Iris pigment epithelial cell (primary cell): Measurements from ENCODE around the gene GPC6.
A peak's percentile ranks its signal among the peaks of the same experiment; 100 is the strongest.

Experiments used
- DNase-seq: peaks from one replicate; pipeline ENCODE4 v3.0.0-alpha.2; 2011; ENCODE audit warnings: low read depth

GPC6 gene

DNA sequence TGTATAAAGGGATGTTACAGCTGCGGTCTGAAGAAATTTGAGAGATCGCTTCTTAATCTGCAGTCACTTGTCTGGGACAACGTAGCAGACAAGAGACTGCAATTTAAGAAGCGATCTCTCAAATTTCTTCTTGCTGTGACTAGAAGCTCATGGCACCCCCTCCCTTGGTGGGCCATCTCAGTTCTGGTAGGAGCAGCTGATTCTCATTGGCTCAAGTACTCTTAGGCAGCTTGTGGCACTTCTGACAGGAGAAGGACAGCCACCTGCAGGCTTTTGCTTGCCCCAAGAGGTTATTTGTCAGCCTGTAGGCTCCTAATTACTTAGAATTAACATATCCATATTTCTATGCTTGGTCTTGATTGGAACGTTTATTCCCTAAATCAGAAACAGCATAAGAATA, 749.9 kb downstream of the GPC6 start:
- DNase-seq: no peak

- peak; percentile 25 for DNase-seq
Observed at GRCh38 chr13:93977986-93978385, 751.4 kb downstream of the GPC6 start.

GRCh38 chr13:93981426-93981977, 754.9 kb downstream of the GPC6 start:
- no peak for DNase-seq

- no peak for DNase-seq
Observed at GRCh38 chr13:93982179-93982918, 755.7 kb downstream of the GPC6 start.

DNA sequence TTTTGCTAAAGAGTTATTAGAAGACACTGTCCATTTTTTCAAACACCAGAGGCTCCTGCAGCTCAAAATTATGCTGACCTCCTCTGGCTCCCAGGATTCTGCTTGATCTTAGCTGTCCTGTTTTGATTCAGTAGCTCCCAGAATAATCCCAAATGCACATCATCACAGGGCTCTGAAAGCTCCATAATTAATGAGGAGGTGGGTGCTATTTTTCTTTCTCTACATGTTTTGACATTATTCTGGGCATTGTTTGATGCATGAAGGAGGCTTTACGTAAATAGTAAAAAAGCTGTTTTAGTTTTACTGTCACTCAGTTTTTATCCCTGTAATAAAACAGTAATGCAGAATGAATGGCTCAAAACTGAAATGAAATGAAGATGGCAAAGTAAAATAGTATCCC, 757.4 kb downstream of the GPC6 start:
- no peak for DNase-seq

DNA sequence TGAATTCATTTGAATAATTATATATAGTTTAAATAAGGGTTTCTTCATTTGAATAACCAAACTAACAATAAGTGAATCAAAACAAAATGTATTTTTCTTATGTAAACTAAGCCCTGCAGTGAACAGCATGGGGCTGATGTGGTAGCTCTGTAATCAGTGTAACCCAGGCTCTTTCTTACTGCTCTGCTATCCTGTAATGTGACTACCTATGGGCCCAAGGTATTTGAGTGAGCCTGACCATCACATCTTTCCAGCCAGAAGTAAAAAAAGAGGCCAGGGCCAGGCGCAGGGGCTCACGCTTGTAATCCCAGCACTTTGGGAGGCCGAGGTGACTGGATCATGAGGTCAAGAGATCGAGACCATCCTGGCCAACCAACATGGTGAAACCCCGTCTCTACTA, 758.3 kb downstream of the GPC6 start:
- no peak for DNase-seq

- DNase-seq: no peak
Observed at GRCh38 chr13:93987458-93987857, 760.9 kb downstream of the GPC6 start.

DNA sequence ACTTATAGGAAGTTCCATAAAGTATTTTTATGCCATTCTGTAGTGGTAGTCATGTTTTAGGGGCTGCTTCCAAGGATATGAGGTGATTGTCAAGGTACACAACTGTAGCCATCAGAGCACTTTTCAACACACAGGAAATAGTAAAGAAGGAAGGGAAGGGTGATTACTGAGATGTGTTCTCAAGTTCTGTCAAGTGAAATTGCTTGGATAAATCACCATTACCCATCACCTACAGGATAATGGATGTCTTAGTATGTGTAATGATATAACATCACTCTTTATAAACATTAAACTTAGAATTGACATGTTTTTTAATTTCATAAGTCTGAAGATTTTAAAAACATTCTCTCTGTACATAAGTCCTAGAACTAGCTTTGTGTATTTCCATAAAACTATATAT, 765.0 kb downstream of the GPC6 start:
- DNase-seq: no peak

DNA sequence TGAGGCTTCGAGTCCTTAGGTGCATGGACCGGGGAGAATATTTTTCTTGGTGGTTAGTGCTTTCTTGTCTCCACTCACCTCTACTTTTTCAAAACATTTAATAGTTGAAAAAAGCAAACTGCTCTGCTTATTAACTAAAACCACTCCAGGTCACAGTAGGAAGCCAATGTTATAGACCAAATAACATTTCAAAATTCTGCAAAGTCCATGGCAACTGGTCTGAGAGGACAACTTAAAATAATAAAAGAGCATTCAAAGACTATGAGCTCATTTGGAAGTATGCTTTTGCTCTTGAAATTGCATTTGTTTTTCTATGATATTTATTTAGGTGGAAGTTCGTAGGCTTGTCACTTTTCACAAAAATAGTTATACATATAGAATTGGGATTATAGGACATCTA, 769.9 kb downstream of the GPC6 start:
- no peak for DNase-seq

DNA sequence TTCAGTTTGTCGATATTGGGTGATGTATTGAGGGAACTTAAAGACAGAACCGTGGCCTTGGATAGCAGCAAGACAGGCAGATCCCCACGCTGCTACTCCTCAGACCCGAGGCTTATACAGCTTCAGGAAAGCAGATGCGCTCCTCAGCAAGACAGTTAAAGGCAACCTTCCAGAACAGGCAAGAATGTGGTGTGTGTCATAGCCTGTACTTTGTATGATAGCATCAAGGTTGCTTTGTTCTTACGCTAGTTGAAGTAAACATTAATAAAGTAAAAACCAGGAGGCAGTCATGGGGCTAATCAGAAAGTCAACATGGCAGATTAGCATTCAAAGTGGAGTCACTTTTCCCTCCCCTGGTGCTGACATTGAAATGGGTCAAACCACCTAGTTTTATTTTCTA, 779.7 kb downstream of the GPC6 start:
- peak; percentile 4 for DNase-seq

- DNase-seq: no peak
Observed at GRCh38 chr13:94007072-94007471, 780.5 kb downstream of the GPC6 start.

- DNase-seq: peak; percentile 72
Observed at GRCh38 chr13:94009701-94010100, 783.1 kb downstream of the GPC6 start.

- DNase-seq: no peak
Observed at GRCh38 chr13:94014461-94014860, 787.9 kb downstream of the GPC6 start.

- DNase-seq: no peak
Observed at GRCh38 chr13:94020426-94020825, 793.8 kb downstream of the GPC6 start.

DNA sequence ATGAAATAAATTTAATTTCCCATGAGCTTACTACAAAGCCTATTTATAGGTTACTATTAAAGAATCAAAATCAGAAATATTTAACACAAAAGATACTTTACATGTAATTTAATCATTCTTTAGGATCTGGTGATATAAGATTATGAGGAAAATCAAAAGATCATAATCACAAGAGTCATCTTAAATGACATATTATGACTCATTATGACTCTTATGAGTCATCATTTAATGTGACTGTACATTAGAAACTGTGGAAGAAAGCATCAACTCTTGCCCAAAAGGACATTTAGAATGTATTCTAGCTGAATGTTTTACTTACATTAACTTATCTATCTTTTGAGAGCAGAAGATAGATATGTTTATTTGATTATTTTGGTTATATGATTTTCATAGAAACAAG, 794.2 kb downstream of the GPC6 start:
- peak; percentile 11 for DNase-seq

DNA sequence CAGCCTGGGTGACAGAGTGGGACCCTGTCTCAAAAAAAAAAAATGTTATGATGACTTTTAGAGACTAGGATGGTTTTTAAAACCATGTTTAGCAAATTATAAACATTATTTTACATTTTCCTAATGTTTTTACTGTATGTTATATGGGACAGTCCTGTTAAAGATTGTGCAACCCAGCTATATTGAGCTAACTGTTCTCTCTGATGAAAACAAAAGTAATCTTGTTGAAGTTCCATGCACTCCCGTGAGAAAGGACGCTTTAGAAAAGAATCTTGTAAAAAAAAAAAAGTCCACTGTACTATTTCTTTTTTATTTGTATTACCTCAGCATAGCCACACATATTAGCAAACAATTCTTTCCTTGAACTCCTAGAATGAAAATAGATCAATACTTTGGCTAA, 801.6 kb downstream of the GPC6 start:
- no peak for DNase-seq

DNA sequence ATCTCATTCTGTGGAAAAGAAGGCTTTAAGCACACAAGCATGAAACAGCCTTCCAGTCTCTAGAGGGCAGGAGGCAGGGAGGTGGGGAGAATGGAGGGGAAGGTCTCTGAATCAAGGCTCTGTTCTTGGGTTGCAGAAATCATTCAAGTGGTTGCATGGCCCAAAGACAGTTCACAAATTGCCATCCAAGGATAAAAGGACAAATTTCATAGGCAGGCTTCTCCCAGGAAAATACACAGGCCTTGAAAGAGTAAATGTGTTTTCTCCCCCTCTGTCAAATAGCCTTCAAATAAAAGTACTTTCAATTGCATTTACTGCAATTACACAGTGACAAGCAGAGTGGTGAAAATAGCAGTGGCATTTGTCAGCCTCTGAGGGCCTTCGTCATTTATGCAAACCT, 802.0 kb downstream of the GPC6 start:
- DNase-seq: no peak

- no peak for DNase-seq
Observed at GRCh38 chr13:94030415-94031119, 804.0 kb downstream of the GPC6 start.

DNA sequence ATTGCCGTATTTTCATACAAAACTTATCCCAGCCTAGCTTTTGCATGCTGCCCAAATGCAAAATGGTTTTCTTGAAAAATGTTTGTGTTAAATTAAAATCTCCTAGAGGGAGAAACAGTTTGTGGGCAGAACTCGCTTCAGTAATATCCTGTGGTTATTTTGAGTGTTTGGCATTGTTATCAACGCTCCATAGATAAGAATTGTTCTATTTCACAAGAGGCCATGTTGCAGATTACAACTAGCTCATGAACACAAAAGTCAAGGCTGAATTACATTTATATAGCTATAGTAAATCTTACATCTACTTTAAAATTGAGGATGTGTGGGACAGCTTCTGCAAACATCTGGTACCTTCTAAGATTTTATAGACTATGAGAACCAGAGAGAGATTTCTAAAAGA, 805.0 kb downstream of the GPC6 start:
- peak; percentile 15 for DNase-seq

GRCh38 chr13:94033098-94033497, 806.5 kb downstream of the GPC6 start:
- DNase-seq: no peak

DNA sequence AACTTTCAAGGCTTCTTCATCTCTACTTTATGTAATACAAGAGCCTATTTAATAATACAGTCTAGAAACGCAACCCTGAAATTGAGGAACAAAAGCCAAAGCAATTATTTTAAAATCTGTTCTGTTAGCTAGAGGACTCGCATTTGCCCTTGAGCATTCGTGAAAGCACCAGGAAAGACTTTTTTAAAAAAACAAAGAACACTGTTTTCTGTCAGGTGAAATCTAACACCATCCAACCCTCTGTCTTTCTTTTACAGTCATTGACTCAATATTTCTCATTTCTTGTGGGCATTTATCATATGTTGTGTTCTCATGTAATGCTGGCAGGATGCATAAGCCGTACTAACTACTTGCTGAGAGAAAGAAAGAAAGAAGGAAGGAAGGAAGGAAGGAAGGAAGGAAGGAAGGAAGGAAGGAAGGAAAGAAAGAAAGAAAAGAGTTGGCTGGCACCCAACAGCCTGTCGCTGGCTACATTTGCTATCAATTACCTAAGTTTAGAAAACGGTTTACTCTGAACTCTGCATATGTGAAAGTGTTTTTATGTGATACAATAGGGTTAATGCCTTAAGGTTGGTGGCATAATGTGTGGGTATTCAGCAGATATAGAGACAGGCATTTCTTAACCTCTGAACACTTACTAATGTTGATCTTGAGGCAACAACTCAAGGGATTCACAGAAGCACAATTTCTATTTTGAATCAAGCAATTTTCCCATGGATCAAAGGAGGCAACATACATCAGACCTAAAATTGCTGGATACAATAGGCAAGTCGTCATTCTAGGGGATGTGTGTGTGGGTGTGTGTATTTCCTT, 807.4 kb downstream of the GPC6 start:
- no peak for DNase-seq

DNA sequence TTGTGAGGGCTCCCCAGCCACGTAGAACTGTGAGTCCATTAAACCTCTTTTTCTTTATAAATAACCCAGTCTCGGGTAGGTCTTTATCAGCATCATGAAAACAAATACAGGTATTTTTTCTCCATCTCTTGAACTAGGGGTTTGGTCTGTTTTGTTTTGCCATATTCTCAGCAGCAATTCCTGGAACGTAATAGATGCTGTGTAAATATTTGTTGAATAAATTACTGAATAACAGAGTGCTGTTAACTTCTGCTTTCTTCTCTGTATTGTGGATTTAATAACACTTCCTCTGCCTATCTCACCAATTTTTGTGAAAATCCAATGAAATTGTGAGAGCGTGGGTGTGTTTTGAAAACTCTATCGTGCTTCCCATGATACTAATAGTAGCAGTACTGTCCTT, 823.4 kb downstream of the GPC6 start:
- DNase-seq: no peak

DNA sequence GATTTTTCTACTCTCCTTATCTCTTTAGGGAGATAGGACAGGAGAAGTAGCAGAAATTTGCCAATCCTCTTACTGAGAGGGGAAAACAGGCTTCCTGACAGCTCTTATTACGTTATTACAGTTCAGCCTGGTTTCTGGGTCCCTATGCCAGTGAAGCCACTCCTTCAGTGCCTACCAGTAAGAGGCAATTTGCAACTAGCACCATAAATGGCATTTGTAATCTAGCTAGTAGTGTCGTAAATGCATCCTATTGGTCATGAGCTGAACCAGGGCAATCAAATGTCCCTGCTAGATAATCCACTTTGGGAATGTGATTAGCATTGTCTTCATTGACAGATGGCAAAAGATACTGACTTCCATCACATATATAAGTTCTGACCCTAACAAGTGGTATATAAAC, 824.1 kb downstream of the GPC6 start:
- DNase-seq: no peak
